HEK293 (cell line): ENCODE data around the gene PRUNE2.
A peak's percentile ranks its signal among the peaks of the same experiment; 100 is the strongest.

ENCODE experiments used
- CTCF ChIA-PET: fragments of 350-600 bp; formaldehyde crosslinking; extraction: SDS; loops from one replicate; lab custom pipeline; 2021; ENCODE audit warnings: antibody characterized with exemption; lab: Yijun Ruan, JAX
- POLR2A ChIA-PET: fragments of 300-600 bp; formaldehyde crosslinking; extraction: SDS; loops from one replicate; lab custom pipeline; 2020; ENCODE audit warnings: antibody characterized with exemption, inconsistent platforms; lab: Yijun Ruan, JAX
- H3K27ac ChIP-seq: fragments of 200-500 bp; sonication (Bioruptor generic); 2 replicates; pipeline ENCODE4 v1.5.1; 2014; ENCODE audit warnings: low read depth, low read length, control low read depth, inconsistent platforms; ENCODE audit errors: extremely low read depth
- H3K36me3 ChIP-seq, 2 experiments: fragments of 200-500 bp in 1 of 2; sonication (Bioruptor generic) in 1 of 2; 1 replicate in 1 of 2; 2 replicates in 1 of 2; pipeline ENCODE4 v1.5.1; 2014 to 2017; ENCODE audit warnings: inconsistent platforms in 2 of 2, low read length in 2 of 2; ENCODE audit not compliant: control insufficient read depth in 2 of 2, insufficient read depth in 1 of 2
- H3K4me1 ChIP-seq: fragments of 200-500 bp; sonication (Bioruptor generic); 2 replicates; pipeline ENCODE4 v1.5.1; 2014; ENCODE audit warnings: mild to moderate bottlenecking, low read length, inconsistent platforms; ENCODE audit not compliant: control insufficient read depth, insufficient read depth
- H3K4me3 ChIP-seq: 2 replicates; pipeline ENCODE4 v1.5.1; 2011; ENCODE audit warnings: low read depth, mild to moderate bottlenecking, control low read depth, low read length, moderate library complexity
- H3K9me3 ChIP-seq: fragments of 200-500 bp; sonication (Bioruptor generic); 2 replicates; pipeline ENCODE4 v1.5.1; 2014; ENCODE audit warnings: low read depth, low read length, inconsistent platforms; ENCODE audit not compliant: control insufficient read depth, insufficient read depth
- ATF2 ChIP-seq: fragments of 450-650 bp; formaldehyde crosslinking; IDR thresholded peaks from 2 replicates; pipeline ENCODE4 v1.5.1; 2016; ENCODE audit warnings: missing biosample characterization, missing genetic modification characterization, low read depth
- GLI4 ChIP-seq: fragments of 450-650 bp; formaldehyde crosslinking; IDR thresholded peaks from 2 replicates; pipeline ENCODE4 v1.5.1; 2016; ENCODE audit warnings: missing biosample characterization, missing genetic modification characterization
- HOXD13 ChIP-seq: sonication (generic); formaldehyde crosslinking; IDR thresholded peaks from 2 replicates; pipeline ENCODE4 v1.8.0; 2022; ENCODE audit warnings: missing genetic modification reagents, borderline replicate concordance
- IKZF3 ChIP-seq: fragments of 450-650 bp; IDR thresholded peaks from 2 replicates; pipeline ENCODE4 v1.5.0; 2018; ENCODE audit warnings: missing biosample characterization, mild to moderate bottlenecking, missing genetic modification characterization, moderate library complexity
- SALL2 ChIP-seq: fragments of 450-650 bp; formaldehyde crosslinking; IDR thresholded peaks from 2 replicates; pipeline ENCODE4 v1.5.0; 2017; ENCODE audit warnings: missing biosample characterization, mild to moderate bottlenecking, missing genetic modification characterization, borderline replicate concordance
- SCRT1 ChIP-seq: fragments of 450-650 bp; formaldehyde crosslinking; IDR thresholded peaks from 2 replicates; pipeline ENCODE4 v1.5.1; 2016; ENCODE audit warnings: missing biosample characterization, missing genetic modification characterization, borderline replicate concordance
- ZBTB8A ChIP-seq: fragments of 450-650 bp; formaldehyde crosslinking; IDR thresholded peaks from 2 replicates; pipeline ENCODE4 v1.5.1; 2016; ENCODE audit warnings: missing biosample characterization, missing genetic modification characterization
- ZNF112 ChIP-seq: fragments of 450-650 bp; formaldehyde crosslinking; IDR thresholded peaks from 2 replicates; pipeline ENCODE4 v1.5.0; 2017; ENCODE audit warnings: missing biosample characterization, missing genetic modification characterization
- ZNF138 ChIP-seq: fragments of 450-650 bp; formaldehyde crosslinking; IDR thresholded peaks from 2 replicates; pipeline ENCODE4 v1.5.1; 2016; ENCODE audit warnings: missing biosample characterization, missing genetic modification characterization, borderline replicate concordance
- ZNF148 ChIP-seq: fragments of 450-650 bp; formaldehyde crosslinking; IDR thresholded peaks from 2 replicates; pipeline ENCODE4 v1.5.0; 2017; ENCODE audit warnings: missing biosample characterization, missing genetic modification characterization, borderline replicate concordance
- ZNF2 ChIP-seq: fragments of 450-650 bp; formaldehyde crosslinking; IDR thresholded peaks from 2 replicates; pipeline ENCODE4 v1.5.1; 2016; ENCODE audit warnings: missing biosample characterization, missing genetic modification characterization
- ZNF223 ChIP-seq: fragments of 450-650 bp; formaldehyde crosslinking; IDR thresholded peaks from 2 replicates; pipeline ENCODE4 v1.5.1; 2016; ENCODE audit warnings: missing biosample characterization, missing genetic modification characterization
- ZNF26 ChIP-seq: fragments of 450-650 bp; formaldehyde crosslinking; IDR thresholded peaks from 2 replicates; pipeline ENCODE4 v1.5.1; 2016; ENCODE audit warnings: missing biosample characterization, missing genetic modification characterization
- ZNF48 ChIP-seq: fragments of 450-650 bp; formaldehyde crosslinking; IDR thresholded peaks from 2 replicates; pipeline ENCODE4 v1.5.1; 2016; ENCODE audit warnings: missing biosample characterization, missing genetic modification characterization
- ZNF518A ChIP-seq: fragments of 450-650 bp; formaldehyde crosslinking; conservative IDR thresholded peaks from 2 replicates; pipeline ENCODE4 v1.5.1; 2016; ENCODE audit warnings: low read depth, missing biosample characterization, missing genetic modification characterization
- ZNF529 ChIP-seq: fragments of 450-650 bp; formaldehyde crosslinking; IDR thresholded peaks from 2 replicates; pipeline ENCODE4 v1.5.1; 2017; ENCODE audit warnings: missing genetic modification characterization, missing biosample characterization; ENCODE audit not compliant: insufficient replicate concordance
- ZNF558 ChIP-seq: fragments of 450-650 bp; formaldehyde crosslinking; IDR thresholded peaks from 2 replicates; pipeline ENCODE4 v1.5.1; 2016; ENCODE audit warnings: missing biosample characterization, missing genetic modification characterization
- ZNF621 ChIP-seq: fragments of 450-650 bp; formaldehyde crosslinking; IDR thresholded peaks from 2 replicates; pipeline ENCODE4 v1.5.1; 2017; ENCODE audit warnings: missing biosample characterization, missing genetic modification characterization
- ZNF776 ChIP-seq: fragments of 450-650 bp; formaldehyde crosslinking; IDR thresholded peaks from 2 replicates; pipeline ENCODE4 v1.5.0; 2017; ENCODE audit warnings: missing biosample characterization, missing genetic modification characterization, borderline replicate concordance
- ZNF791 ChIP-seq: fragments of 450-650 bp; formaldehyde crosslinking; IDR thresholded peaks from 2 replicates; pipeline ENCODE4 v1.5.1; 2016; ENCODE audit warnings: missing biosample characterization, missing genetic modification characterization

PRUNE2 gene

GRCh38 chr9:76619640-76620039, 286.3 kb downstream of the PRUNE2 start:
- no peak overlapping the region for H3K27ac ChIP-seq
- H3K9me3 ChIP-seq, result no peaks in the 10 kb centered on the region
- no peak for TF ChIP-seq ZNF138 (tag by site-specific recombination)
- TF ChIP-seq ZNF2, result no peak
- TF ChIP-seq ZNF621 (tag by site-specific recombination), result no peak
- no peak for TF ChIP-seq ZNF48 (tag by site-specific recombination)
- TF ChIP-seq ZNF791, result no peak
- TF ChIP-seq, all 188 proteins: peak for 0
- ChIA-PET POLR2A (no interaction called here), CTCF (interaction anchor here (0.6 to 0.7 kb wide), 4 partner anchors 10 to 220 kb away, joined by 3 to 4 read pairs (median 4); no protein-coding TSS in a partner anchor)
- no peaks in the 10 kb centered on the region for H3K4me1 ChIP-seq
- H3K4me3 ChIP-seq, result no peak overlapping the region
- H3K36me3 ChIP-seq, result no peaks in the 10 kb centered on the region

GRCh38 chr9:76619197-76619596, 286.7 kb downstream of the PRUNE2 start:
- POLR2A ChIA-PET, result no interaction called here
- H3K9me3 ChIP-seq, result no peaks in the 10 kb centered on the region
- CTCF ChIA-PET, result interaction anchor here (0.6 to 0.7 kb wide), 4 partner anchors 31 to 219 kb away, joined by 3 to 4 read pairs (median 4); no protein-coding TSS in a partner anchor
- H3K4me3 ChIP-seq, result no peak overlapping the region
- no peaks in the 10 kb centered on the region for H3K4me1 ChIP-seq
- TF ChIP-seq ZNF112 (no peak), ZNF2 (no peak), ZNF148 (tag by site-specific recombination) (no peak), SALL2 (no peak), GLI4 (tag by site-specific recombination) (no peak), ZNF518A (no peak), HOXD13 (no peak), ZBTB8A (no peak), SCRT1 (no peak), ZNF529 (tag by site-specific recombination) (no peak), ZNF558 (no peak)
- no peak overlapping the region for H3K27ac ChIP-seq
- no peaks in the 10 kb centered on the region for H3K36me3 ChIP-seq

GRCh38 chr9:76618762-76619161, 287.2 kb downstream of the PRUNE2 start:
- Histone ChIP-seq H3K36me3 (no peaks in the 10 kb centered on the region), H3K4me3 (no peak overlapping the region), H3K27ac (no peak overlapping the region)
- POLR2A ChIA-PET, result no interaction called here
- TF ChIP-seq IKZF3 (tag by site-specific recombination) (no peak), ATF2 (tag by site-specific recombination) (peak; percentile 70; the same call in 1 of the 2 replicates), ZNF776 (no peak), ZNF223 (tag by site-specific recombination) (no peak), ZNF26 (tag by site-specific recombination) (no peak)
- TF ChIP-seq, all 188 proteins: peak for 1
- no peaks in the 10 kb centered on the region for H3K9me3 ChIP-seq
- no peaks in the 10 kb centered on the region for H3K4me1 ChIP-seq
- CTCF ChIA-PET, result interaction anchor here (0.6 kb wide), 1 partner anchor 158 kb away, joined by 4 read pairs; no protein-coding TSS in a partner anchor
